Bronchial smooth muscle cell (primary cell): ENCODE results near the gene ITGA8. TPM values are rescaled to one million over a fixed set of nuclear protein-coding genes. Genes with fewer than 3 reads are reported as not detected.

Experiments used
- total RNA-seq: library from RNA; depleted of rRNA; stranded (reverse); fragments of >200 nt; gene quantifications from 2 replicates; pipeline ENCODE4 v1.2.1, GENCODE V29; 2014

Gene ITGA8
- under 0.01 and 3.0 TPM in 2 replicates for total RNA-seq

DNA sequence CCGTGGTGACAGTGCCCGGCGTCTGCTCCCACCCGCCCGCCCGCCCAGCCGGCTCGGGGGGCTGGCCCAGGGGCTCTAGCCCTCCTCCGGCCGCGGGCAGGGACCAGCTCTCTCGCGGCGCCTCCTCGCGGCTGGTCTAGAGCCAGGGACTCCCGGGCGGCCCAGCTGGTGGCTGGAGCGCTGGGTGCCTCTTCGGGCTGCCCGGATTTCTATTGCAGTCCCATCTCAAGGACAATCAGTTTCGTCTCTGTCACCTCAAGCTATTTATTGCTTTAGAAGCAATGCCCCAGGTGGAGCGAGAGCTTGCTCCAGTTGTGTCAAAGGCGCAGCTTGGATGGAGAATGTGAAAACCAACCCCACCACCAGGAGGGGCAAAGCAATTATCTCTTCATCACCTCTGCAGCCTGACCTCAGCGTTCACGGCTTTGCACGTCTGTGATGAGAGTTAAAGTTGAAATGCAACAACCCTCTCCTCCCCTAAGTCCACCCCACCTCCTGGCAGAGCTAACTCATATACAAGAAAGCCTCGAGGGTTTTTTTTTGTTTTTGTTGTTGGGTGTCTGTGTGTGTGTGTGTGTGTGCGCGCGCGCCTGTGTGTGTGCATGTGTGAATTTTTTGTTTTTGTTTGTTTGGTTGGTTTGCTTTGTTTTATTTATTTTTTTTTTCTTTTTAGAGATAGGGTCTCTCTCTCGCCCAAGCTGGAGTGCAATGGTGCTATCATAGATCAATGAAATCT lies at the start of gene ITGA8:
TSS of gene ITGA8 (minus strand) at position 24 of the 736 bp plus-strand sequence. CDS start 151 bp downstream, outside the sequence.

Other genes with a start within 250 kb of the ITGA8 start
- gene MINDY3, start 140.6 kb upstream of the ITGA8 start, total RNA-seq: 21.3 and 21.6 TPM in 2 replicates